HepG2 (cell line): ENCODE data around the gene INPP5E. TPM values are rescaled to one million over a fixed set of nuclear protein-coding genes. Genes with fewer than 3 reads are reported as not detected.
A peak's percentile ranks its signal among the peaks of the same experiment; 100 is the strongest.

Source experiments
- CSRNP1 ChIP-seq: sonication (generic); formaldehyde crosslinking; IDR thresholded peaks from 2 replicates; pipeline ENCODE4 v1.8.1; 2023; ENCODE audit warnings: mild to moderate bottlenecking, missing genetic modification reagents
- FOXP1 ChIP-seq, 2 experiments: fragments of 450-650 bp in 1 of 2; IDR thresholded peaks; 2 replicates each; pipeline ENCODE4 v1.6.1; 2017 to 2018; ENCODE audit warnings: antibody characterized with exemption in 1 of 2
- HNF1B ChIP-seq: sonication (generic); formaldehyde crosslinking; IDR thresholded peaks from 2 replicates; pipeline ENCODE4 v1.5.1; 2020; ENCODE audit warnings: mild to moderate bottlenecking, moderate library complexity, missing genetic modification reagents
- KLF12 ChIP-seq: sonication (generic); formaldehyde crosslinking; IDR thresholded peaks from 2 replicates; pipeline ENCODE4 v1.4.0; 2020; ENCODE audit warnings: missing genetic modification reagents, borderline replicate concordance
- MAF1 ChIP-seq: sonication (generic); formaldehyde crosslinking; IDR thresholded peaks from 2 replicates; pipeline ENCODE4 v1.5.0; 2020; ENCODE audit warnings: missing genetic modification reagents, borderline replicate concordance
- PAWR ChIP-seq: sonication (generic); formaldehyde crosslinking; IDR thresholded peaks from 2 replicates; pipeline ENCODE4 v1.4.0; 2020; ENCODE audit warnings: missing genetic modification reagents, mild to moderate bottlenecking, borderline replicate concordance
- REPIN1 ChIP-seq: sonication (generic); formaldehyde crosslinking; IDR thresholded peaks from 2 replicates; pipeline ENCODE4 v1.8.0; 2022; ENCODE audit warnings: missing genetic modification reagents, low read depth, mild to moderate bottlenecking, borderline replicate concordance
- SAFB2 ChIP-seq: sonication (generic); formaldehyde crosslinking; IDR thresholded peaks from 2 replicates; pipeline ENCODE4 v1.5.1; 2020; ENCODE audit warnings: missing genetic modification reagents, low read depth, mild to moderate bottlenecking, borderline replicate concordance
- SIN3A ChIP-seq: IDR thresholded peaks from 2 replicates; pipeline ENCODE4 v1.6.1; 2011; ENCODE audit warnings: low read depth, mild to moderate bottlenecking, control low read depth, low read length, borderline replicate concordance
- SIX4 ChIP-seq: sonication (generic); formaldehyde crosslinking; IDR thresholded peaks from 2 replicates; pipeline ENCODE4 v1.4.0; 2020; ENCODE audit warnings: missing genetic modification reagents
- SRY ChIP-seq: sonication (generic); formaldehyde crosslinking; IDR thresholded peaks from 2 replicates; pipeline ENCODE4 v1.8.0; 2022; ENCODE audit warnings: mild to moderate bottlenecking, missing genetic modification reagents
- TOPORS ChIP-seq: sonication (generic); formaldehyde crosslinking; IDR thresholded peaks from 2 replicates; pipeline ENCODE4 v1.8.0; 2023; ENCODE audit warnings: mild to moderate bottlenecking, missing genetic modification reagents
- YY1 ChIP-seq: IDR thresholded peaks from 2 replicates; pipeline ENCODE4 v1.6.1; 2011; ENCODE audit warnings: low read length, low read depth, moderate library complexity, mild to moderate bottlenecking; ENCODE audit not compliant: insufficient read depth, insufficient replicate concordance
- ZBTB20 ChIP-seq: sonication (generic); formaldehyde crosslinking; IDR thresholded peaks from 2 replicates; pipeline ENCODE4 v1.8.1; 2023; ENCODE audit warnings: missing genetic modification reagents, low read depth, mild to moderate bottlenecking, borderline replicate concordance
- ZNF431 ChIP-seq: sonication (generic); formaldehyde crosslinking; IDR thresholded peaks from 2 replicates; pipeline ENCODE4 v1.9.0; 2022; ENCODE audit warnings: missing genetic modification reagents, low read depth, mild to moderate bottlenecking, borderline replicate concordance
- ZNF501 ChIP-seq: sonication (generic); formaldehyde crosslinking; IDR thresholded peaks from 2 replicates; pipeline ENCODE4 v1.5.1; 2020; ENCODE audit warnings: mild to moderate bottlenecking, moderate library complexity, missing genetic modification reagents
- ZNF790 ChIP-seq: sonication (generic); formaldehyde crosslinking; IDR thresholded peaks from 2 replicates; pipeline ENCODE4 v1.8.0; 2022; ENCODE audit warnings: missing genetic modification reagents, mild to moderate bottlenecking, borderline replicate concordance
- polyA plus RNA-seq, 8 experiments: library from polyadenylated mRNA; depleted of rRNA in 3 of 8; stranded (reverse) in 7 of 8; unstranded in 1 of 8; fragments of >200 nt; fragmentation: Illumina TruSeq in 4 of 8; extraction: Trizol in 4 of 8; gene quantifications; 2 replicates each; pipeline versions ENCODE4 v1.2.1 to v1.2.3, GENCODE V29; 2011 to 2016; ENCODE audit warnings: low read depth in 4 of 8, missing spikeins in 1 of 8, mixed read lengths in 1 of 8; ENCODE audit not compliant: insufficient read depth in 1 of 8
- total RNA-seq, 5 experiments: library from RNA; depleted of rRNA; stranded (reverse); fragments of >200 nt; fragmentation: Illumina TruSeq; extraction: Trizol; gene quantifications; 2 replicates each; pipeline ENCODE4 v1.2.3, GENCODE V29; 2016; ENCODE audit warnings: low read depth in 1 of 5
- TF ChIP-seq, protein P1 (sequence below): sonication (generic); formaldehyde crosslinking; IDR thresholded peaks from 2 replicates; pipeline ENCODE4 v1.4.0; 2020; ENCODE audit warnings: low read depth, mild to moderate bottlenecking, missing genetic modification reagents
- TF ChIP-seq, protein P2 (sequence below): sonication (generic); formaldehyde crosslinking; conservative IDR thresholded peaks from 2 replicates; pipeline ENCODE4 v1.8.1; 2023; ENCODE audit warnings: missing genetic modification reagents
- TF ChIP-seq, protein P3 (sequence below): sonication (generic); formaldehyde crosslinking; IDR thresholded peaks from 2 replicates; pipeline ENCODE4 v1.8.0; 2023; ENCODE audit warnings: mild to moderate bottlenecking, missing genetic modification reagents

Gene INPP5E
- total and polyA plus RNA-seq, 2 of the 13 experiments (the other 11 are each of a cell fraction or from before 2014, with no cell fraction given), result 5.5 TPM

GRCh38 chr9:136400038-136400834 lies 39.4 kb downstream of the INPP5E start, which contains the start of gene SNAPC4 (continued):
- TF ChIP-seq HNF1B (CRISPR knock-in tag), result 0 out of 2 replicates have a peak, but pooled peaks have one; percentile 13
- TF ChIP-seq SAFB2 (CRISPR knock-in tag), result peak; percentile 45; the same call in 1 of the 2 replicates
- peak; percentile 84 for TF ChIP-seq CSRNP1 (CRISPR knock-in tag)
- peak; percentile 88 for TF ChIP-seq REPIN1 (CRISPR knock-in tag)
- peak; percentile 83; the same call in 1 of the 2 replicates for TF ChIP-seq SIN3A
- peak; percentile 79; the same call in 1 of the 2 replicates for TF ChIP-seq TOPORS
- peak; percentile 85 for TF ChIP-seq YY1
- TF ChIP-seq, protein P1, sequence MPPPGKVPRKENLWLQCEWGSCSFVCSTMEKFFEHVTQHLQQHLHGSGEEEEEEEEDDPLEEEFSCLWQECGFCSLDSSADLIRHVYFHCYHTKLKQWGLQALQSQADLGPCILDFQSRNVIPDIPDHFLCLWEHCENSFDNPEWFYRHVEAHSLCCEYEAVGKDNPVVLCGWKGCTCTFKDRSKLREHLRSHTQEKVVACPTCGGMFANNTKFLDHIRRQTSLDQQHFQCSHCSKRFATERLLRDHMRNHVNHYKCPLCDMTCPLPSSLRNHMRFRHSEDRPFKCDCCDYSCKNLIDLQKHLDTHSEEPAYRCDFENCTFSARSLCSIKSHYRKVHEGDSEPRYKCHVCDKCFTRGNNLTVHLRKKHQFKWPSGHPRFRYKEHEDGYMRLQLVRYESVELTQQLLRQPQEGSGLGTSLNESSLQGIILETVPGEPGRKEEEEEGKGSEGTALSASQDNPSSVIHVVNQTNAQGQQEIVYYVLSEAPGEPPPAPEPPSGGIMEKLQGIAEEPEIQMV, result peak; percentile 65
- peak; percentile 71; the same call in 1 of the 2 replicates for TF ChIP-seq KLF12 (CRISPR knock-in tag)
- TF ChIP-seq PAWR (CRISPR knock-in tag), result no peak
- TF ChIP-seq ZNF501 (CRISPR knock-in tag), result peak; percentile 50; the same call in 1 of the 2 replicates
- peak; percentile 73; the same call in 1 of the 2 replicates for TF ChIP-seq ZNF790 (CRISPR knock-in tag)
- TF ChIP-seq, protein P2, sequence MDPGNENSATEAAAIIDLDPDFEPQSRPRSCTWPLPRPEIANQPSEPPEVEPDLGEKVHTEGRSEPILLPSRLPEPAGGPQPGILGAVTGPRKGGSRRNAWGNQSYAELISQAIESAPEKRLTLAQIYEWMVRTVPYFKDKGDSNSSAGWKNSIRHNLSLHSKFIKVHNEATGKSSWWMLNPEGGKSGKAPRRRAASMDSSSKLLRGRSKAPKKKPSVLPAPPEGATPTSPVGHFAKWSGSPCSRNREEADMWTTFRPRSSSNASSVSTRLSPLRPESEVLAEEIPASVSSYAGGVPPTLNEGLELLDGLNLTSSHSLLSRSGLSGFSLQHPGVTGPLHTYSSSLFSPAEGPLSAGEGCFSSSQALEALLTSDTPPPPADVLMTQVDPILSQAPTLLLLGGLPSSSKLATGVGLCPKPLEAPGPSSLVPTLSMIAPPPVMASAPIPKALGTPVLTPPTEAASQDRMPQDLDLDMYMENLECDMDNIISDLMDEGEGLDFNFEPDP, result 0 out of 2 replicates have a peak, but pooled peaks have one; percentile 75
- no peak for TF ChIP-seq FOXP1 (IDR thresholded peaks at IDR 0.05)
- no peak for TF ChIP-seq FOXP1 (CRISPR knock-in tag; IDR thresholded peaks at IDR 0.05)
- TF ChIP-seq SIX4 (CRISPR knock-in tag), result no peak
- no peak for TF ChIP-seq ZNF431 (CRISPR knock-in tag)
- TF ChIP-seq, protein P3, sequence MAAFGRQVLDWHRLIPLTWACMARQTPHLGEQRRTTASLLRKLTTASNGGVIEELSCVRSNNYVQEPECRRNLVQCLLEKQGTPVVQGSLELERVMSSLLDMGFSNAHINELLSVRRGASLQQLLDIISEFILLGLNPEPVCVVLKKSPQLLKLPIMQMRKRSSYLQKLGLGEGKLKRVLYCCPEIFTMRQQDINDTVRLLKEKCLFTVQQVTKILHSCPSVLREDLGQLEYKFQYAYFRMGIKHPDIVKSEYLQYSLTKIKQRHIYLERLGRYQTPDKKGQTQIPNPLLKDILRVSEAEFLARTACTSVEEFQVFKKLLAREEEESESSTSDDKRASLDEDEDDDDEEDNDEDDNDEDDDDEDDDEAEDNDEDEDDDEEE (CRISPR knock-in tag), result peak; percentile 70; the same call in 1 of the 2 replicates
- TF ChIP-seq MAF1 (CRISPR knock-in tag), result peak; percentile 78; the same call in 1 of the 2 replicates
- TF ChIP-seq SRY (CRISPR knock-in tag), result peak; percentile 64; the same call in 1 of the 2 replicates
- no peak; the same call in 1 of the 2 replicates for TF ChIP-seq ZBTB20 (CRISPR knock-in tag)
